PFSK-1 (cell line): ENCODE results near the gene SPATA6L.

Experiments used
- POLR2AphosphoS5 ChIP-seq: IDR thresholded peaks from 2 replicates; pipeline ENCODE4 v1.6.1; 2012; ENCODE audit warnings: low read depth, mild to moderate bottlenecking, control low read depth, low read length, moderate library complexity
- SIN3A ChIP-seq: IDR thresholded peaks from 2 replicates; pipeline ENCODE4 v1.6.1; 2012; ENCODE audit warnings: mild to moderate bottlenecking, low read length, moderate library complexity, borderline replicate concordance; ENCODE audit not compliant: insufficient read depth

- no peak for TF ChIP-seq POLR2AphosphoS5
- TF ChIP-seq SIN3A: no peak
Measured at GRCh38 chr9:4667681-4668080, 1.4 kb upstream of the SPATA6L start.
